Activated naive CD4-positive, alpha-beta T cell treated with anti-CD3 and anti-CD28 coated beads, Interleukin-2, amount 10 ng/mL, durations not matched to agents 7 days and 5 days (primary cell): ENCODE measurements around the gene ZNF800.

Experiments
- CTCF ChIA-PET: fragments of 350-600 bp; sonication (Branson Sonifier 250); formaldehyde crosslinking; loops from one replicate; lab custom pipeline; 2021; ENCODE audit warnings: antibody characterized with exemption; lab: Charles Lee
- DNase-seq: peaks from one replicate; pipeline ENCODE4 v3.0.0-alpha.2; 2020
- H3K27ac Mint-ChIP-seq: one replicate; pipeline ENCODE4 v1.8.0; 2021; ENCODE audit warnings: mild to moderate bottlenecking, moderate library complexity, mixed read lengths
- H3K27me3 Mint-ChIP-seq: one replicate; pipeline ENCODE4 v1.8.0; 2021; ENCODE audit warnings: mild to moderate bottlenecking, mixed read lengths
- H3K36me3 Mint-ChIP-seq: one replicate; pipeline ENCODE4 v1.8.0; 2021; ENCODE audit warnings: mixed read lengths
- H3K4me1 Mint-ChIP-seq: one replicate; pipeline ENCODE4 v1.8.0; 2021; ENCODE audit warnings: mixed read lengths
- H3K4me3 Mint-ChIP-seq: one replicate; pipeline ENCODE4 v1.8.0; 2021; ENCODE audit warnings: mild to moderate bottlenecking, moderate library complexity, mixed read lengths
- H3K9me3 Mint-ChIP-seq: one replicate; pipeline ENCODE4 v1.8.0; 2021; ENCODE audit warnings: mixed read lengths

Gene ZNF800

DNA sequence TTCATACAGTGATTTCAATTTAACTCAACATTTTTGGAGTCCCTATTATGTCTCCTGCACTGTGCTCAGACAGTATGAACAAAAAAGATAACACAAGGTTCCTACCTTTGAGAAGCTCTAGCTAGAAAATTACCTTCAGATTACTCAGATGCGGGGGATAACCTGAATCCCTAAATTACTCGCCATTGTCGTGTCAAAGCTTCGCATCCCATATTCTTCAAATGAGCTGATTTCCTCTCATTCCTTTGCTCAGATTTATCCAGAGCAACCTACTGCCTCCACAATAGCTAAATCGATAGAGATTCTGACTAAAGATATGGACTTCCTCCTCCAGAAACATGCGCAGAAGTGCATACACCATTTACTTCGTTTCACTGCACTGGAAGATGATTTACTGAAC, 42.6 kb downstream of the ZNF800 start:
- Mint-ChIP-seq H3K36me3 (peaks cover 15% of the 10 kb centered on the region), H3K27me3 (peaks cover 22% of the 10 kb centered on the region), H3K4me1 (peaks cover 9% of the 10 kb centered on the region), H3K27ac (no peak overlapping the region), H3K9me3 (no peaks in the 10 kb centered on the region), H3K4me3 (no peak overlapping the region)
- CTCF ChIA-PET = interaction anchor here (1.3 to 3.6 kb wide), 2 partner anchors 55 to 98 kb away, joined by 4 to 38 read pairs; no protein-coding TSS in a partner anchor
- no peak for DNase-seq

- peaks cover 11% of the 10 kb centered on the region for H3K36me3 Mint-ChIP-seq
- H3K9me3 Mint-ChIP-seq = no peaks in the 10 kb centered on the region
- peaks cover 22% of the 10 kb centered on the region for H3K27me3 Mint-ChIP-seq
- peak overlapping the region; percentile 34 for H3K4me3 Mint-ChIP-seq
- CTCF ChIA-PET = interaction anchor here (0.6 to 3.6 kb wide), 14 partner anchors 8 to 99 kb away, joined by 3 to 38 read pairs (median 4); no protein-coding TSS in a partner anchor
- DNase-seq = no peak
- no peak overlapping the region for H3K27ac Mint-ChIP-seq
- H3K4me1 Mint-ChIP-seq = peaks cover 9% of the 10 kb centered on the region
Measured at GRCh38 chr7:127348247-127348631, 44.3 kb downstream of the ZNF800 start.

DNA sequence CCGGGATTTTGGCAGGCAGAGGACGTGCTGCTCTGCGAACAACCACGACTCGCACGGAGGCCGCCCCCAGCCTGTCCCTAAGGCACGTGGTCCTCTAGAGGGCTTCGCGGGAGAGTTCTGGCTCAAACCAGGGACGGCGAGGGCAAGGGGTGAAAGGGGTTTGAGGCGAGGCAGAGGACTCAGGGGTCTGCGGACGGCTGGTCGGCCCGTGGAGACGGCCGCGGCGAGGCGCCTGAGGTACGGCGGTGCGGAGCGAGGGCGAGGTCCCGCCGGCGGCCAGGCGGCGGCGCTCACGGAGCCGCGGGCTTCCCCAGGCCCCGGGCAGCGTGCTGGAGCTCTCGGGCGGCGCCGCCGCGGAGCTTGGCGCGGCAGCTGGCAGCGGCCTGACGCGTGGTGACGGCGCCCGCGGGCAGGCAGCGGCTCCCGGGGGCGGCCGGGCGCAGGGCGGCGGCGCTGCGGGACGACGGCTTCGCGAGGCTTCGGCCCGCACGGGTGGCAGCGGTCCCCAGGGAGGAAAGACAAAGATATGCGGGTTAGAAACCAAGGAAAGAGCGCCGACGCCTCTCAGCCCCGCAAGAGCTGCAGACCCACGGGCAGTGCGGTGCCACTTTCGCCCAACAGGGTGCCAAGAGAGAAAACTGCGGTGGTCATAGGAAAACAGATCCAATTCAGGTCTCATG, 44.8 kb downstream of the ZNF800 start:
- Mint-ChIP-seq H3K27me3 (peaks cover 22% of the 10 kb centered on the region), H3K27ac (no peak overlapping the region), H3K9me3 (no peaks in the 10 kb centered on the region), H3K36me3 (peaks cover 10% of the 10 kb centered on the region), H3K4me3 (peak overlapping the region; percentile 34), H3K4me1 (peaks cover 9% of the 10 kb centered on the region)
- peak; percentile 77 for DNase-seq
- CTCF ChIA-PET = interaction anchor here (0.6 to 3.6 kb wide), 14 partner anchors 8 to 100 kb away, joined by 3 to 38 read pairs (median 4); no protein-coding TSS in a partner anchor

GRCh38 chr7:127346575-127347256, 45.8 kb downstream of the ZNF800 start:
- Mint-ChIP-seq H3K9me3 (peaks cover 4% of the 10 kb centered on the region), H3K27ac (no peak overlapping the region), H3K27me3 (peaks cover 22% of the 10 kb centered on the region), H3K4me3 (peak overlapping the region; percentile 58), H3K36me3 (peaks cover 7% of the 10 kb centered on the region), H3K4me1 (peaks cover 9% of the 10 kb centered on the region)
- CTCF ChIA-PET = interaction anchor here (1.3 to 3.6 kb wide), 4 partner anchors 9 to 101 kb away, joined by 4 to 38 read pairs (median 4); no protein-coding TSS in a partner anchor
- no peak for DNase-seq

GRCh38 chr7:127342596-127342995, 49.9 kb downstream of the ZNF800 start:
- DNase-seq = no peak
- Mint-ChIP-seq H3K9me3 (peaks cover 4% of the 10 kb centered on the region), H3K27ac (no peak overlapping the region), H3K4me1 (peaks cover 6% of the 10 kb centered on the region), H3K27me3 (peaks cover 18% of the 10 kb centered on the region), H3K4me3 (no peak overlapping the region), H3K36me3 (no peaks in the 10 kb centered on the region)
- CTCF ChIA-PET = interaction anchor here (0.8 kb wide), 1 partner anchor 105 kb away, joined by 3 read pairs; no protein-coding TSS in a partner anchor

DNA sequence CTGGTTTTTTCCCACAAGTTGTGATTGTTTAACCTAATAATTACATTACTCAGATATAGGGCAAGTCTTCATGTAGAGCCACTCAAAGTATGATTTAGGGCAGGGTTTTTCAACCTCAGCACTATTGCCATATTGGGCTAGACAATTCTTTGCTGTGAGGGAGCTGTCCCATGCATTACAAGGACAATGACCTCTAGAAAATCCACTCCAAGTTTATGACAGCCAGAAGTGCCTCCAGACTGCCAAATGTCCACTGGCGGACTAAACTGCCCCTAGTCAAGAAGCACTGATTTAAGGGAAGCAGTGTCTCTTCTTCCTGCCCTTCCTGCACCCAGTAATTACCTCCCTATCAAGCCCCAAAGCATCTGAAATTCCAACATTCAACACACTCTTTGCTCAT, 54.4 kb downstream of the ZNF800 start:
- DNase-seq = no peak
- CTCF ChIA-PET = no interaction called here
- peaks cover 4% of the 10 kb centered on the region for H3K9me3 Mint-ChIP-seq
- no peaks in the 10 kb centered on the region for H3K4me1 Mint-ChIP-seq
- H3K27me3 Mint-ChIP-seq = peaks cover 7% of the 10 kb centered on the region
- no peak overlapping the region for H3K4me3 Mint-ChIP-seq
- H3K27ac Mint-ChIP-seq = no peak overlapping the region
- no peaks in the 10 kb centered on the region for H3K36me3 Mint-ChIP-seq

GRCh38 chr7:127337581-127337980, 54.9 kb downstream of the ZNF800 start:
- H3K9me3 Mint-ChIP-seq = peaks cover 4% of the 10 kb centered on the region
- peaks cover 7% of the 10 kb centered on the region for H3K27me3 Mint-ChIP-seq
- CTCF ChIA-PET = interaction anchor here (1.2 kb wide), 1 partner anchor 10 kb away, joined by 3 read pairs; no protein-coding TSS in a partner anchor
- H3K36me3 Mint-ChIP-seq = no peaks in the 10 kb centered on the region
- no peaks in the 10 kb centered on the region for H3K4me1 Mint-ChIP-seq
- no peak overlapping the region for H3K27ac Mint-ChIP-seq
- DNase-seq = no peak
- H3K4me3 Mint-ChIP-seq = no peak overlapping the region

- H3K36me3 Mint-ChIP-seq = no peaks in the 10 kb centered on the region
- H3K4me3 Mint-ChIP-seq = no peak overlapping the region
- no peaks in the 10 kb centered on the region for H3K9me3 Mint-ChIP-seq
- no peaks in the 10 kb centered on the region for H3K4me1 Mint-ChIP-seq
- no peak for DNase-seq
- CTCF ChIA-PET = interaction anchor here (0.6 to 1.2 kb wide), 2 partner anchors 11 to 218 kb away, joined by 3 read pairs; no protein-coding TSS in a partner anchor
- no peak overlapping the region for H3K27ac Mint-ChIP-seq
- H3K27me3 Mint-ChIP-seq = peaks cover 7% of the 10 kb centered on the region
Measured at GRCh38 chr7:127336458-127336857, 56.0 kb downstream of the ZNF800 start.

DNA sequence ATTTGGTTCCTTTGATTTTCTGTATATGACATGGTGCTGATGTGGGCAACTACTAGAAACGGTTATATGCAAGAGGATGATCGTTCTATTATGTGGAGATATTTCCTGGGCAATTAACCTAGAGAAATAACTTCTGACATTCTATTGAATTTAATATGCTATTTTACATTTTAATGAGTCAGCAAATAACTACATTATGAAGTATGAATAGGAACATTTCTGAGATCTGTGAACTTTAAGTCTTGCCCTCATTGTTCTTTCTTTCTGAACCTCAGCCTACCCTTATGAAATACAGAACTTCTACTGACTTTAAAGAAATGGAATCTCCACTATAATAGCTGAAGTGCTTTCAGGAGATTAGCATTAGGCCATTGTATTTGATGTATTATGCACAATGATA, 59.6 kb downstream of the ZNF800 start:
- Mint-ChIP-seq H3K27ac (no peak overlapping the region), H3K9me3 (no peaks in the 10 kb centered on the region), H3K4me3 (no peak overlapping the region), H3K4me1 (no peaks in the 10 kb centered on the region), H3K36me3 (no peaks in the 10 kb centered on the region), H3K27me3 (peaks cover 7% of the 10 kb centered on the region)
- CTCF ChIA-PET = no interaction called here
- DNase-seq = no peak

DNA sequence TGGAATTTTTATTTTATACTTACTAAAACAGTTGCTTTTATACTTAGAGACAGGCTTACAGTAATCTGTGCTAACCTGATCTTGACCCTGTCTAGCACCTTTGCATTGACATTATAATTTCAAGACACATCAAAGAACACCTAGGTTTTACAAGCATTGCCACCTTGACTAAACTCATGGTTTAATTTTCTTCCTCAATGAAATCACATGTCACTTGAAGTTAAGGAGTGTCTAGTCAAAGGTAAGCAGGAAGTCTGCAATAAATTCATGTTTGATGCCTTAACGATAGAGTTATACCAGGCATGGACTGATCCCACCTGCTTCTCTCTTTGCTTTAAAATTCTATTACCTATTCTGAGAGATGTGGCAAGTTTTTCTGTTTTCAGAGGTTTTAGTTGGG, 62.4 kb downstream of the ZNF800 start:
- H3K4me1 Mint-ChIP-seq = no peaks in the 10 kb centered on the region
- peaks cover 11% of the 10 kb centered on the region for H3K27me3 Mint-ChIP-seq
- H3K36me3 Mint-ChIP-seq = no peaks in the 10 kb centered on the region
- H3K9me3 Mint-ChIP-seq = no peaks in the 10 kb centered on the region
- CTCF ChIA-PET = no interaction called here
- no peak for DNase-seq
- H3K4me3 Mint-ChIP-seq = no peak overlapping the region
- no peak overlapping the region for H3K27ac Mint-ChIP-seq

DNA sequence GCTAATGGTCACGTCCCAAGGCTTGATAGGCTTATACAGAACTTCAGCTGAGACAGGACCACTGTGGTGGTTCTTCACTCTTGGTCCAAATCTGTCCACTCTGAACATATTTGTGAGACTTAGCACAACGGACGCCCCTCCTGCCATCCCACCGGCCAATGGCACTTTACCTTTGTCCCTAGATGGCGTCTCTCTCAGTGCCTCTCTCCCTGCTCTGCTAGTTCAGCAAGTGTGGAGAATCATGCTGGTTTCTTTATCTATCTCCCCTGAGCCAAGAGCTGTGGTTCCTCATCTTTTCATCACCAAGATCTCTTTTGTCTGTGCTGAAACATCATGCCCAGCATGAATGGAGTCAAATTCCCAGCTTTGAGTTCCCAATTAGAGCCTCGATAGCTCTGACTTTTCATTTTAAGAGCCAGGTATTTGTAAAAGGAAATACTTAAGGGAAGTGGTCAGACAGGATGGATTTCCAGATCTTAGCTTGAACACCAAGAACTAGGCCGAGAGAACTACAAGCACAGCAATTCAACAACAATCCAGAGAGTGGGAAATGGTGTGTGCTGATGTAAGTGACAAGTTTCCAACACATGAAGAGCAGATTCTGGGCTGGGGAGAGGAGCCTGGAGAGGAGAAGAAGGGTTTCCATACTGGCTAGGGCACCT, 69.5 kb downstream of the ZNF800 start:
- DNase-seq = no peak
- no peaks in the 10 kb centered on the region for H3K36me3 Mint-ChIP-seq
- CTCF ChIA-PET = interaction anchor here (1.5 kb wide), 1 partner anchor 25 kb away, joined by 4 read pairs; no protein-coding TSS in a partner anchor
- peaks cover 26% of the 10 kb centered on the region for H3K27me3 Mint-ChIP-seq
- no peaks in the 10 kb centered on the region for H3K9me3 Mint-ChIP-seq
- H3K4me1 Mint-ChIP-seq = peaks cover 14% of the 10 kb centered on the region
- H3K4me3 Mint-ChIP-seq = no peak overlapping the region
- no peak overlapping the region for H3K27ac Mint-ChIP-seq

- DNase-seq = peak; percentile 26
- CTCF ChIA-PET = no interaction called here
Measured at GRCh38 chr7:127322351-127322750, 70.2 kb downstream of the ZNF800 start.

DNA sequence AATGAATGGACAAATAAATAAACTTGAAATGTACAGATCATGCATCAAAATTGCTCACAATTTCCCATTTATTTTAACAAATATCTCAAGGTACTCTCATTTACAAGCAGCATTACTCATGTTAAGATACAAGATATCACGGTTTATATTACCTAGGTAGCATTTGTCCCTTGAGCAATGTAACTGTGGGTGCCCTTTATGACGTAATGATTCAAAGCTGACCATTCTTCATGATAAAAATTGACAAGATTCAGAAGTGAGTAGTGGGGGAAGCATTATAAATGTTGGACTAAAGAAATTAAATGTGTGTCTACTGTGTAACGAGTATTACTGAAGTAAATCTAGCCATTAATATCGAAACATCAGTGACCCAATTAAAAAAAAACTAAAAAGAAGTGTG, 71.5 kb downstream of the ZNF800 start:
- Mint-ChIP-seq H3K27ac (no peak overlapping the region), H3K36me3 (no peaks in the 10 kb centered on the region), H3K4me1 (peaks cover 14% of the 10 kb centered on the region), H3K4me3 (no peak overlapping the region), H3K9me3 (peaks cover 2% of the 10 kb centered on the region), H3K27me3 (peaks cover 20% of the 10 kb centered on the region)
- no peak for DNase-seq
- CTCF ChIA-PET = no interaction called here

More at GRCh38 chr7:127322351-127322750, 70.2 kb downstream of the ZNF800 start:
- peaks cover 14% of the 10 kb centered on the region for H3K4me1 Mint-ChIP-seq
- no peak overlapping the region for H3K4me3 Mint-ChIP-seq
- peaks cover 22% of the 10 kb centered on the region for H3K27me3 Mint-ChIP-seq
- H3K27ac Mint-ChIP-seq = no peak overlapping the region
- H3K9me3 Mint-ChIP-seq = no peaks in the 10 kb centered on the region
- H3K36me3 Mint-ChIP-seq = no peaks in the 10 kb centered on the region
